Smooth muscle cell (in vitro differentiated cells): Measurements from ENCODE around the gene SFPQ. TPM values are rescaled to one million over a fixed set of nuclear protein-coding genes. Genes with fewer than 3 reads are reported as not detected.

Experiments
- DNase-seq: peaks from one replicate; lab custom pipeline; 2025; ENCODE audit not compliant: unreplicated experiment; lab: John Stamatoyannopoulos, UW
- H2AFZ ChIP-seq: fragments of 200-600 bp; sonication (generic); 2 replicates; pipeline ENCODE4 v1.6.0; 2016; ENCODE audit warnings: antibody characterized with exemption, low read depth, mild to moderate bottlenecking
- H3F3A ChIP-seq: fragments of 200-600 bp; sonication (generic); 2 replicates; pipeline ENCODE4 v1.6.0; 2017; ENCODE audit warnings: antibody characterized with exemption, low read depth
- H3K27ac ChIP-seq: fragments of 200-600 bp; sonication (generic); 2 replicates; pipeline ENCODE4 v1.5.1; 2016; ENCODE audit warnings: low read depth, mild to moderate bottlenecking
- H3K27me3 ChIP-seq: fragments of 200-600 bp; sonication (generic); 2 replicates; pipeline ENCODE4 v1.6.1; 2016; ENCODE audit warnings: low read depth, mild to moderate bottlenecking
- H3K36me3 ChIP-seq: fragments of 200-600 bp; sonication (generic); 2 replicates; pipeline ENCODE4 v1.5.1; 2016; ENCODE audit warnings: low read depth
- H3K4me1 ChIP-seq: fragments of 200-600 bp; sonication (generic); 2 replicates; pipeline ENCODE4 v1.5.1; 2016; ENCODE audit warnings: low read depth
- H3K4me2 ChIP-seq: fragments of 200-600 bp; sonication (generic); 2 replicates; pipeline ENCODE4 v1.6.0; 2016; ENCODE audit warnings: mild to moderate bottlenecking
- H3K4me3 ChIP-seq: fragments of 200-600 bp; sonication (generic); 2 replicates; pipeline ENCODE4 v1.5.1; 2016; ENCODE audit warnings: mild to moderate bottlenecking
- H3K79me2 ChIP-seq: fragments of 200-600 bp; sonication (generic); 2 replicates; pipeline ENCODE4 v1.6.0; 2016; ENCODE audit warnings: low read depth, mild to moderate bottlenecking
- H3K9ac ChIP-seq: fragments of 200-600 bp; sonication (generic); 2 replicates; pipeline ENCODE4 v1.6.0; 2016; ENCODE audit warnings: low read depth
- H3K9me3 ChIP-seq: fragments of 200-600 bp; sonication (generic); replicated peaks from 2 replicates; pipeline ENCODE4 v1.5.1; 2016; ENCODE audit warnings: low read depth
- H4K20me1 ChIP-seq: fragments of 200-600 bp; sonication (generic); 2 replicates; pipeline ENCODE4 v1.6.0; 2016; ENCODE audit warnings: low read depth
- WGBS: methylation state at CpG from one replicate; pipeline ENCODE4 v1.1.7; 2016; ENCODE audit warnings: low lambda C conversion rate; 5-methylcytosine and 5-hydroxymethylcytosine counted together
- polyA plus RNA-seq: library from polyadenylated mRNA; unstranded; fragments of >200 nt; fragmentation: Nextera tagmentation; extraction: Ambion mirVana; gene quantifications from 2 replicates; pipeline ENCODE4 v1.2.1, GENCODE V29; 2016
- total RNA-seq: library from RNA; depleted of rRNA; stranded (reverse); fragments of >200 nt; gene quantifications from 2 replicates; pipeline ENCODE4 v1.2.3, GENCODE V29; 2014
- TF ChIP-seq, protein P1 (sequence below): fragments of 200-600 bp; sonication (generic); IDR thresholded peaks from 2 replicates; pipeline ENCODE4 v1.5.1; 2017; ENCODE audit warnings: borderline replicate concordance, mild to moderate bottlenecking, antibody characterized with exemption; ENCODE audit not compliant: insufficient read depth, poor library complexity, severe bottlenecking

The SFPQ gene
- total and polyA plus RNA-seq, 2 experiments from 2014 or later = 73.0 to 119 TPM

- H3K27ac ChIP-seq = no peak overlapping the region
- DNase-seq = no peak
- no peak overlapping the region for H3K4me3 ChIP-seq
- H2AFZ ChIP-seq = no peak overlapping the region
- WGBS = 97% methylated on average over 7 of the region's 7 CpGs
- peaks cover 100% of the 10 kb centered on the region for H4K20me1 ChIP-seq
- H3K9ac ChIP-seq = no peak overlapping the region
- no peak overlapping the region for H3K4me2 ChIP-seq
- no peaks in the 10 kb centered on the region for H3K4me1 ChIP-seq
- H3K79me2 ChIP-seq = peaks cover 69% of the 10 kb centered on the region
- H3K27me3 ChIP-seq = no peaks in the 10 kb centered on the region
- H3F3A ChIP-seq = peaks cover 71% of the 10 kb centered on the region
- H3K36me3 ChIP-seq = peaks cover 67% of the 10 kb centered on the region
- TF ChIP-seq, protein P1, sequence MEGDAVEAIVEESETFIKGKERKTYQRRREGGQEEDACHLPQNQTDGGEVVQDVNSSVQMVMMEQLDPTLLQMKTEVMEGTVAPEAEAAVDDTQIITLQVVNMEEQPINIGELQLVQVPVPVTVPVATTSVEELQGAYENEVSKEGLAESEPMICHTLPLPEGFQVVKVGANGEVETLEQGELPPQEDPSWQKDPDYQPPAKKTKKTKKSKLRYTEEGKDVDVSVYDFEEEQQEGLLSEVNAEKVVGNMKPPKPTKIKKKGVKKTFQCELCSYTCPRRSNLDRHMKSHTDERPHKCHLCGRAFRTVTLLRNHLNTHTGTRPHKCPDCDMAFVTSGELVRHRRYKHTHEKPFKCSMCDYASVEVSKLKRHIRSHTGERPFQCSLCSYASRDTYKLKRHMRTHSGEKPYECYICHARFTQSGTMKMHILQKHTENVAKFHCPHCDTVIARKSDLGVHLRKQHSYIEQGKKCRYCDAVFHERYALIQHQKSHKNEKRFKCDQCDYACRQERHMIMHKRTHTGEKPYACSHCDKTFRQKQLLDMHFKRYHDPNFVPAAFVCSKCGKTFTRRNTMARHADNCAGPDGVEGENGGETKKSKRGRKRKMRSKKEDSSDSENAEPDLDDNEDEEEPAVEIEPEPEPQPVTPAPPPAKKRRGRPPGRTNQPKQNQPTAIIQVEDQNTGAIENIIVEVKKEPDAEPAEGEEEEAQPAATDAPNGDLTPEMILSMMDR = no peak
- H3K9me3 ChIP-seq = no peaks in the 10 kb centered on the region
These were observed 12.1 kb downstream of the SFPQ start for GRCh38 chr1:35180776-35181374.

GRCh38 chr1:35179908-35180307 lies 13.0 kb downstream of the SFPQ start:
- Histone ChIP-seq H3K36me3 (peaks cover 62% of the 10 kb centered on the region), H3K27me3 (no peaks in the 10 kb centered on the region), H3K9ac (no peak overlapping the region), H3K9me3 (no peaks in the 10 kb centered on the region), H3F3A (peaks cover 72% of the 10 kb centered on the region), H3K4me1 (no peaks in the 10 kb centered on the region), H3K79me2 (peaks cover 60% of the 10 kb centered on the region), H2AFZ (no peak overlapping the region), H3K27ac (peak overlapping the region; percentile 0), H3K4me3 (no peak overlapping the region), H3K4me2 (no peak overlapping the region), H4K20me1 (peaks cover 100% of the 10 kb centered on the region)
- TF ChIP-seq, protein P1 = no peak
- DNase-seq = no peak
- 65% methylated on average over 1 of the region's 1 CpG for WGBS

DNA sequence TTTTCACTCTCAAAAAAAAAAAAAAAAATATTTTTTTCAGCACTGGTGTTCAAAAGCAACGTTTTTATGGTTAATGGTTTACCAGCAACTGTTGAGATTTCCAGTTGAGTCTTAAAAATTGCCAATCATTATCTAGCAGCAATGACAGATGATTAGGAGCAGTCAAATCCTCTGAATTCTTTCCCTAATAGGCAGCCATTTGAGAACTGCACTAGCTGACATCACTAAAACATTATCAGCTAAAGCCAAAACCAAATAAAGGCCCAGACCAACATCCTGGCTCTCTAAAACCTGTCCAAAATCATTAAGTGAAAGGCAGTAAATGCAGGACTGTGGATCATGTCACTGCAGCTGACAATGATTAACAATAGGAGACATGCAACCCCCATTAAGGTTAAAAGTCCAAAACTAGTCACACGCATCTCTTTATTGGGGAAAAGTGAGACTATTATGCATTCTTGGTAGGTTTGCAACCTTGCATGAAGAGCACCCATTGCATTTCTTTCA lies 14.0 kb downstream of the SFPQ start:
- no peak for DNase-seq
- H3K4me2 ChIP-seq = no peak overlapping the region
- H3K4me3 ChIP-seq = no peak overlapping the region
- H3K79me2 ChIP-seq = peaks cover 50% of the 10 kb centered on the region
- H3K27me3 ChIP-seq = no peaks in the 10 kb centered on the region
- TF ChIP-seq, protein P1 = no peak
- peaks cover 52% of the 10 kb centered on the region for H3K36me3 ChIP-seq
- WGBS = 73% methylated on average over 2 of the region's 2 CpGs
- peak overlapping the region; percentile 0 for H3K27ac ChIP-seq
- H4K20me1 ChIP-seq = peaks cover 100% of the 10 kb centered on the region
- peaks cover 68% of the 10 kb centered on the region for H3F3A ChIP-seq
- H3K9ac ChIP-seq = no peak overlapping the region
- H3K4me1 ChIP-seq = no peaks in the 10 kb centered on the region
- no peaks in the 10 kb centered on the region for H3K9me3 ChIP-seq
- no peak overlapping the region for H2AFZ ChIP-seq

GRCh38 chr1:35178295-35178695 lies 14.7 kb downstream of the SFPQ start:
- H3K9me3 ChIP-seq = no peaks in the 10 kb centered on the region
- peaks cover 98% of the 10 kb centered on the region for H4K20me1 ChIP-seq
- H3K27ac ChIP-seq = no peak overlapping the region
- H3K4me3 ChIP-seq = no peak overlapping the region
- peaks cover 44% of the 10 kb centered on the region for H3K79me2 ChIP-seq
- no peaks in the 10 kb centered on the region for H3K27me3 ChIP-seq
- 90% methylated on average over 2 of the region's 2 CpGs for WGBS
- H3K36me3 ChIP-seq = peaks cover 45% of the 10 kb centered on the region
- H3K4me2 ChIP-seq = no peak overlapping the region
- peaks cover 67% of the 10 kb centered on the region for H3F3A ChIP-seq
- H3K9ac ChIP-seq = no peak overlapping the region
- no peaks in the 10 kb centered on the region for H3K4me1 ChIP-seq
- no peak overlapping the region for H2AFZ ChIP-seq
- no peak for DNase-seq
- TF ChIP-seq, protein P1 = no peak
